NCI-H2227 (cell line): Measurements from ENCODE around the gene PNN.
"Not testable (repeated sequence)": the region's sequence is repeated elsewhere in the genome, so short reads cannot be mapped to it uniquely, and the experiment has no call there.

Experiments used
- DNase-seq: peaks from one replicate; lab custom pipeline; 2025; ENCODE audit not compliant: unreplicated experiment; lab: John Stamatoyannopoulos, UW

The PNN gene

DNA sequence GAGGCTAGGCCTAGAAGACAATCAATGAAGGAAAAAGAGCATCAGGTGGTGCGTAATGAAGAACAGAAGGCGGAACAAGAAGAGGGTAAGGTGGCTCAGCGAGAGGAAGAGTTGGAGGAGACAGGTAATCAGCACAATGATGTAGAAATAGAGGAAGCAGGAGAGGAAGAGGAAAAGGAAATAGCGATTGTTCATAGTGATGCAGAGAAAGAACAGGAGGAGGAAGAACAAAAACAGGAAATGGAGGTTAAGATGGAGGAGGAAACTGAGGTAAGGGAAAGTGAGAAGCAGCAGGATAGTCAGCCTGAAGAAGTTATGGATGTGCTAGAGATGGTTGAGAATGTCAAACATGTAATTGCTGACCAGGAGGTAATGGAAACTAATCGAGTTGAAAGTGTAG is 5.5 kb downstream of the PNN start:
- DNase-seq: no peak

DNA sequence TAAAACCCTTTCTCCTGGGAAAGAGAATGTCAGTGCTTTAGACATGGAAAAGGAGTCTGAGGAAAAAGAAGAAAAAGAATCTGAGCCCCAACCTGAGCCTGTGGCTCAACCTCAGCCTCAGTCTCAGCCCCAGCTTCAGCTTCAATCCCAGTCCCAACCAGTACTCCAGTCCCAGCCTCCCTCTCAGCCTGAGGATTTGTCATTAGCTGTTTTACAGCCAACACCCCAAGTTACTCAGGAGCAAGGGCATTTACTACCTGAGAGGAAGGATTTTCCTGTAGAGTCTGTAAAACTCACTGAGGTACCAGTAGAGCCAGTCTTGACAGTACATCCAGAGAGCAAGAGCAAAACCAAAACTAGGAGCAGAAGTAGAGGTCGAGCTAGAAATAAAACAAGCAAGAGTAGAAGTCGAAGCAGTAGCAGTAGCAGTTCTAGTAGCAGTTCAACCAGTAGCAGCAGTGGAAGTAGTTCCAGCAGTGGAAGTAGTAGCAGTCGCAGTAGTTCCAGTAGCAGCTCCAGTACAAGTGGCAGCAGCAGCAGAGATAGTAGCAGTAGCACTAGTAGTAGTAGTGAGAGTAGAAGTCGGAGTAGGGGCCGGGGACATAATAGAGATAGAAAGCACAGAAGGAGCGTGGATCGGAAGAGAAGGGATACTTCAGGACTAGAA is 6.1 kb downstream of the PNN start:
- no peak for DNase-seq

DNA sequence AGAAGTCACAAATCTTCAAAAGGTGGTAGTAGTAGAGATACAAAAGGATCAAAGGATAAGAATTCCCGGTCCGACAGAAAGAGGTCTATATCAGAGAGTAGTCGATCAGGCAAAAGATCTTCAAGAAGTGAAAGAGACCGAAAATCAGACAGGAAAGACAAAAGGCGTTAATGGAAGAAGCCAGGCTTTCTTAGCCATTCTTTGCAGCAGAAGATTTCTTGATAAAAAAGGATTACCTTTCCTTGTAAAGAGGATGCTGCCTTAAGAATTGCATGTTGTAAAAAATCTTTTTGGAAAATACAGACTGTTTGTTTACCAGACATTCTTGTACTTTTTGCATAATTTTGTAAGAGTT is 6.6 kb downstream of the PNN start:
- no peak for DNase-seq

DNA sequence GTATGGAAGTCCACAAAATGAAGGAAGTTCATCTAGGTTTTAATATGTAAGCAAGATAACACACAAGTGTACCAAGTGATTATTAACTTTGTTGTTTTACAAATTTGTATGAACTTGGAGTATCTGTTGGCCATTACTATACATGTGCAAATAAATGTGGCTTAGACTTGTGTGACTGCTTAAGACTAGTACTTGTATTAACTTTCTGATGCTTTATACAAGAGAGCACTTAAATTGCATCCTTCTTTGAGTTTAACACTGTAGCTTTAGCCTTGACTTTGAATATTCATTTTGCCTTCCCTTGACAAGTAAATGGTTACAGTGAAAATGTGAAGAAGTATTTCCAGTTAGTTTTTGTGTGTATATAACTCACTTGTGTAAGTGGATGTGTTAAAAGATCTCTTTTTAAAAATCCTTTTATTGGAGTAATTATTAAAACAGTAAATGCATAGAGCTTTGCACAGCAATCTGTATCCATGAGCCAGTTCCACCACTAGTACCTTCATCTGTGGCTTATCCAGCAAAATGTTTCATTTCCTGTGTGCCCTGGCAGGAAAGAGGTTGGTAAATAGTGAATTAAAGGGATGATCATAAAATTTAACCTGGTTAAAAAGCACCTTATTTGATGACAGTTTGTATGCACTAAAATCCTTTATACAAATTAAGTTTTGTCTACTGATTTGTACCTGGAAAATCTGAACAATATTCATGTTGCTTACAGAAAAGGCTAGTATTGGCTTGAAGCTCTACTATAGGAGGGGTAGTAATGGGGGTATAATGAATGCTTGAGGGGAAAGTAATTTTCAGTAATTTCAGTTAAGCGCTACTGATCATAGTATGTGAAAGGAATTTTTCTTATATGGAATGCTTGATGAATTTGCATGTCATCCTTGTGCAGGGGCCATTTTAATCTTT is 8.0 kb downstream of the PNN start:
- DNase-seq: no peak

DNA sequence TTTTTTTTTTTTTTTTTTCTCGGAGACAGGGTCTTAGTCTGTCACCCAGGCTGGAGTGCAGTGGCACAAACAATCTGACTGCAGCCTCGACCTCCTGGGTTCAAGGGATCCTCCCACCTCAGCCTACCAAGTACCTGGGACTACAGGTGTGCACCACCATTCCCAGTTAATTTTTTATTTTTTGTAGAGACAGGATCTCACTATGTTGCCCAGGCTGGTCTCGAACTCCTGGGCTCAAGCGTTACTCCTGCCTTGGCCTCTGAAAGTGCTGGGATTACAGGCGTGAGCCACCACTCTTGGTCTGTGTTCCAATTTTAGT is 8.6 kb downstream of the PNN start:
- DNase-seq: not testable (repeated sequence)

DNA sequence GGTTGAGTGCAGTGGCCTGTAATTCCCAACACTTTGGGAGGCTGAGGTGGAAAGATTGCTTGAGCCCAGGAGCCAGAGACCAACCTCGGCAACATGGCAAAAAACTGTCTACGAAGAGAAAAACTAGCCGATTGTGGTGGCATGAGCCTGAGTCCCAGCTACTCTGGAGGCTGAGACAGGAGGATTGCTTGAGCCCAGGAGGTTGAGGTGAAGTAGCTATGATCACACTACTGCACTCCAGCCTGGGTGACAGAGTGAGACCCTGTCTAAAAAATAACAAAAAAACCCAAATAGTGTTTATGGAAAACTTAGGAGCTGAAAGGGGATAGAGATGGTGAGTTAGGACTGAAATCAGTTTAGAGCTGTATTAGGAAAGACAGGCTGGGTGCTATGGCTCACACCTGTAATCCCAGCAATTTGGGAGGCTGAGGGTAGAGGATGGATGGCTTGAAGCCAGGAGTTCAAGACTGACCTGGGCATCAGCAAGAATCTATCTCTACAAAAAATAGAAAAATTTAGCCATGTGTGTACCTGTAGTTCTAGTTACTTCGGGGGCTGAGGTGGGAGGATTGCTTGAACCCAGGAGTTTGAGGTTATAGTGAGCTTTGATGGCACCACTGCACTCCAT is 9.7 kb downstream of the PNN start:
- DNase-seq: no peak

DNA sequence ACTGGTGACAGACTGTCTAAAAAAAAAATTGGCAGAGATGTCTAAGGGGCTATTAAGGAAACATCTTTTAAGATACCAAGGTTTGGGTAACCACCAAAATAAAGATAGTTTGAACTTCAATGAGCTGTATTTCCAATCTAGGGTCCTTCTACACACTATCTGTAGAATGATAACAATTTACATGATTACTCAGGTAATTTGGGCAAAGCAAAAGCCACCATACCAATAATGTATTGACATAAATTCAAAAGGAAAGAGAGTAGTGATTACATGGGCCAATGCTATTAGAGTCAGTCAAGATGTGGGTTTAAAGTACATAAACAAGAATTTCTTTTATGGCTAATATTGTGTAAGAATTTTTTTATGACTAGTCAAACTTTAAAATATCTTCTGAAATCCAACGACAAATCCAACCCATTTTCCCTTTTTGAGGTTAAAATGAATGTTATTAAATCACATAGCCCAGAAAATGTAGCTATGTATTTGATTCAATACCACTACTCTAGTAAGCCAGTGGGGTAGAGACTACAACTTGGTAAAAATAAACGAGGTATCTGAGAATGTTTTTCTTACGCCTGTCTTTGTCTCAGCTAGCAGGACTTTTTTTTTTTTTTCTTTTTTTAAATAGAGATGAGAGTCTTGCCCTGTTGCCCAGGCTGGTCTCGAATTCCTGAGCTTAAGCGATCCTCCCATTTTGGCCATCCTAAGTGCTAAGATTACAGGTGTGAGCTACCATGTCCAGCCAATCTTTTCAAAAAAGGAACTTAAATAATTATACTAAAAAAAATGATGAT is 10.4 kb downstream of the PNN start:
- DNase-seq: no peak

DNA sequence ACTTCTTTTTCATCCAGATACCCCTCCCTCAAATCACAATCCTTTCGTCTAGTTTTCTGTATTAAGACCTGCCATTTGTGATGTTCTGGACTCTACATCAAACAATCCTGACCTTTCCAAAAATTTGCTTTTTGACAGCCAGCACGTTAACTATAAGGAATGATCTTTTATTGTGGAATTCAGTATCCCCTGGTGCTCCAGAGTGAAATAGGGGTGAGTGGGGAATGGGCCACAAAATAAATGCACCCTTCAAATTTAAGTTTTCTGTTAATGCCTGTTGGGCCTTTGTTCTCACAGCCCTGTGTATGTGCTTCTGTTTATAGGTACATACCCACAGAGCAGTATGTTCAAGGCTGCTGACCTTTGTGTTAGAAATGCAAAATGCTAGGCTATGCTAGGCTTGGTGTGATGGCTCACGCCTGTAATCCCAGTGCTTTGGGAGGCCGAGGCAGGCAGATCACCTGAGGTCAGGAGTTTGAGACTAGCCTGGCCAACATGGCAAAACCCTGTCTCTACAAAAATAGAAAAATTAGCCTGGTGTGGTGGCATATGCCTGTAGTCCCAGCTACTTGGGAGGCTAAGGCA is 12.0 kb downstream of the PNN start:
- DNase-seq: no peak

DNA sequence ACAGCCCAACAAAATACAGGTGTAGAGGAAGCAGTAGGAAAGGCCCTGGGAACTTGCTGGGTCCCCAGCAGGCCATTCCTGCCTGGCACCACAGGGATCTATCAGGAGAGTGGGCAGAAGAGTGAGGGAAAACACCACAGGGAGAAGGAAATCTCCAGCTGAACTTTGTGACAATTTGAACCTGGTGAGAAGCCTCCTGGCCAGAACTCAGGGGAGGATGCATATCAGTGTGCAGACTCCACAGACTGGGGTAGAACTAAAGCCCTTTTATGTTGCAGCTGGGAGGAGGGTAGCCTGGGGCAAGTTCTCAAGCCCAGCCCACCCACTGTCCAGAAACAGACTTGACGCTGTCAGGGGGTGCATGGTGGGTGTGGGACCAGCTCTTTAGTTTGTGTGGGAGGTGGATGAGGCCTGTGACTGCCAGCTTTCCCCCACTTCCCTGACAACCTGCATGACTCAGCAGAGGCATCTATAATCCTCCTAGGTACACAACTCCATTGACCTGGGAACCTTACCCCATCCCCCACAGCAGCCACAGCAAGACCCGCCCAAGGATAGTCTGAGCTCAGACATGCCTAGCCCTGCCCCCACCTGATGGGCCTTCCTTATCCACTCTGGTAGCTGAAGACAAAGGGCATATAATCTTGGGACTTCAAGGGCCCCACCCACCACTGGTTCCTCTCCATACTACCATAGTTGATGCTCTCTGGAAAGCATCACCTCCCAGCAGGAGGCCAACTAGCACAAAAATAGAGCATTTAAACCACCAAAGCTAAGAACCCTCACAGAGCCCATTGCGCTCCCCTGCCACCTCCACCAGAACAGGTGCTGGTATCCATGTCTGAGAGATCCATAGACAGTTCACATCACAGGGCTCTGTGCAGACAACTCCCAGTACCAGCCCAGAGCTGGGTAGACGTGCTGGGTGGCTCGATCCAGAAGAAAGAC is 28.9 kb downstream of the PNN start:
- no peak for DNase-seq

DNA sequence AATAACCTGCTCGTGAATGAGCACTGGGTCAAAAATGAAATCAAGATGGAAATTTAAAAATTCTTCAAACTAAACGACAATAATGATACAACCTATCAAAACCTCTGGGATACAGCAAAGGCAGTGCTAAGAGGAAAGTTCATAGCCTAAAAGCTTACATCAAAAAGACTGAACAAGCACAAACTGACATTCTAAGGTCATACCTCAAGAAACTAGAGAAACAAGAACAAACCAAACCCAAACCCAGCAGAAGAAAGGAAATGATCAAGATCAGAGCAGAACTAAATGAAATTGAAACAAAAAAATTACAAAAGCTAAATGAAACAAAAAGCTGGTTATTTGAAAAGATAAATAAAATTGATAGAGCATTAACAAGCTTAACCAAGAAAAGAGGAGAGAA is 32.4 kb downstream of the PNN start:
- DNase-seq: not testable (repeated sequence)

DNA sequence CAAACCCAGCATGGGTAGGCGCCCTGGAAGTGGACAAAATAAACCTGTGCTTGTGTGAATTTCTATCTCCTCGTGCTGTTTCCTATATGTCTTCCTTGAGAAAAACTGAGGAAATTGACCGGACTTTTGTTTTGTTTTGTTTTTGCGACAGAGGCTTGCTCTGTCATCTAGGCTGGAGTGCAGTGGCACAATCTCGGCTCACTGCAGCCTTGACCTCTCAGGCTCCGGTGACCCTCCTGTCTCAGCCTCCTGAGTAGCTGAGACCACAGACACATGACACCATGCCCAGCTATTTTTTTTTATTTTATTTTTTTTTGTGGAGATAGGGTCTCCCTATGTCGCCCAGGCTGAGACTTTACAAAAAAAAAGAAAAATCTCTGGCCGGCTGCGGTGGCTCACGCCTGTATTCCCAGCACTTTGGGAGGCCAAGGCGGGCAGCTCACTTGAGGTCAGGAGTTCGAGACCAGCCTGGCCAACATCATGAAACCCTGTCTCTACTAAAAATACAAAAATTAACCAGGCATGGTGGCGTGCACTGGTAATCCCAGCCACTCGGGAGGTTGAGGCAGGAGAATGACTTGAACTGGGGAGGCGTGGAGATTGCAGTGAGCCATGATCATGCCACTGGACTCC is 36.2 kb downstream of the PNN start:
- no peak for DNase-seq

DNA sequence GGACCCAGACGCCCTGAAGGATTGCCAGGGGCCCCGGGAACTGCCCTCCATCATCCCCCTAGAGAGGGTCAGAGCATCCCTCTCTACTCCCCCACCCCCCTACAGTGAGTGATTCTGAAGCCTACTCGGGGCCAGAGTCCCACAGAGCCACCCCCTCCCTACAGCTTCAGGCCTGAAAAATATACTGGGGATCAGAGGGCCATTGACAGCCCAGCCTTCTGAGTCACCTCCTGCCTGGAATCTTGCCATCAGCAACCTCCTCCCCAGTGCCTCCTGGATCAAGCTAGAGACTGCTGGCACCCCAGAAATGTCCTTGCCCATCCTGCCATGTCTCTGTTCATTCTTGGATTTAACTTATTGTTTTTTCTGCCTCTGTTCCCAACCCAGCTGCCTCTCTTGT is 37.0 kb downstream of the PNN start:
- DNase-seq: no peak

DNA sequence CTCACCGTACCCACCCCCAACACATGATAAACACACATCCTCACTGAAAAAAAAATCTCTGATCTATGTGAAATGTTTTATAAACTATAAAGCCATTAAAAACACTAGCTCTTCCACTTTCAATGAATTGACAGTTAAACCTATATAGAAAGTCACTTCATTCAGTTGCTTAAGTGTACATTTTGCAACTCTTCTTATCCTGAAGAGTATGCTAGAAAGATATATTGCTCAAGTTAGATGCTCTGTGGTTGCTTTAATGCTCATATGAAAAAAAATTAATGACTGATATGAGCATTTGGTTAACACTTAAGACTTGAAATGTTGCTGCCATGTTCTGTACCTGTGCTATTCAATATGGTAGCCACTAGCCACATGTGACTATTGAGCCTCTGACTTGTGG is 37.6 kb downstream of the PNN start:
- no peak for DNase-seq

DNA sequence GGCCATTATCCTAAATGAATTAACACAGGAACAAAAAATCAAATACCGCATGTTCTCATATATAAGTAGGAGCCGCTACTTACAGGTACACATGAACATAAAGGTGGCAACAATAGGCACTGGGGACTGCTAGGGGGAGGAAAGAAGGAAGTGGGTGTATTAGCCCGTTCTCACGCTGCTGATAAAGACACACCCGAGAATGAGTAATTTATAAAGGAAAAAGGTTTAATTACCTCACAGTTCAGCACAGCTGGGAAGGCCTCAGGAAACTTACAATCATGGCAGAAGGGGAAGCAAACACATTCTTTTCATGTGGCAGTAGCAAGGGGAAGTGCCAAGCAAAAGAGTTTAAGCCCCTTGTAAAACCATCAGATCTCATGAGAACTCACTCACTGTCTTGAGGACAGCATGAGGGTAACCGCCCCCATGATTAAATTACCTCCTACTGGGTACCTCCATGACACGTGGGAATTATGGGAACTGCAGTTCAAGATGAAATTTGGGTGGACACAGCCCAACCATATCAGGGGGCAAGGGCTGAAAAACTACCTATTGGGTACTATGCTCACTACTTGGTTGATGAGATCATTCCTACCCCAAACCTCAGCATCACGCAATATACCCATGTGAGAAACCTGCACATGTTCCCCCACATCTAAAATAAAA is 42.3 kb downstream of the PNN start:
- no peak for DNase-seq

DNA sequence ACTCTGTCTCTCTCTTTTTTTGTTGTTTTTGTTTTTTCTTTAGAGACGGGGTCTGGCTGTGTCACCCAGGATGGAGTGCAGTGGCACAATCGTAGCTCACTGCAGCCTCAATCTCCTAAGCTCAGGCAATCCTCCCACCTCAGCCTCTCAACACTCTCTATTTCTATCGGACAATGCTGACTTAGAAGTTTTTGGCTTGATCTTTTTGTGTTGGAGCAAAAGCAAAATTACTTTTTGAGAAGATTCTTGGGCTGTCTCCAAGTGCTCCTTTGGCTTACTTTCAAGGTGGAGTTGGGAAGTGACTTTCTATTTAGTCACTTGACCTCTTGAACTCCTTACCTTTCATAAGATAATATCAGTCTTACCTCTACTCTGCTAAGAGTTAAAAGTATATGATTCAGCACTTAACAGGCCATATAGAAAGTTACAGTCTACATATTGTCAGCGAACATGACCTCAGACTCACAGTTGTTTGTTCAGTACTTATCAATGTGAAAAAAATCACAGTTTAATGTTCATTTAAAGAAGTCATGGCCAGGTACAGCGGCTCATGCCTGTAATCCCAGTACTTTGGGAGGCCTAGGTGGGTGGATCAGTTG is 43.2 kb downstream of the PNN start:
- no peak for DNase-seq

DNA sequence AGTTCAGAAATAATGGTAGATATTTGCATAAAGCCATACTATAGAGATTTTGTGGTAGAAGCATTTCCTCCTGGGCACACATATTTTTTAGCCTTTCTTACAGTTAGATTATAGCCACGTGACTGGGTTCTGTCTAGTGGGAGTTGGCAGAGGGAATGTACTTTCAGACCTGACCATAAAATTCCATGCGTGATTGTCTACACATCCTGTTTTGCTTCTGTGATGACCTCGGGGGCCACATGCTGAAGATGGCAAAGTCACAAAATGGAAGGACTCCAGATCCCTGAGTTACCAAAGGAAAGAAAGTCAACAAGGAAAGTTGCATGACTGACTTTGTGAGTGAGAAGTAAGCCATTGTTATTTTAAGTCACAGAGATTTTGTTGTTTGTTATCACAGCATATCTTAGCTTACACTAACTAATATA is 44.0 kb downstream of the PNN start:
- no peak for DNase-seq

DNA sequence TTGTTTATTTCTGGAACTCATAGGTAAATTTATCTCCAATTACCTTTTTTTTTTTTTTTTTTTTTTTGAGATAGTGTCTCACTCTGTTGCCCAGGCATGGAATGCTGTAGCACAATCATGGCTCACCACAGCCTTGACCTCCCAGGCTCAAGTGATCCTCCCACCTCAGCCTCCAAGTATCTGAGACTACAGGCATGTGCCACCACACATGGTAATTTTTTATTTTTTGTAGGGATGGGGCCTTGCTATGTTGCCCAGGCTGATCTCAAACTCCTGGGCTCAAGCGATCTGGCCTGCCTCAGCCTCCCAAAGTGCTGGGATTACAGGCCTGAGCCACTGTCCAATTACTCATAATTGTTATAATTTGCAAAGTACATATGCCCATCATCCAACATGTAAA is 45.4 kb downstream of the PNN start:
- not testable (repeated sequence) for DNase-seq

DNA sequence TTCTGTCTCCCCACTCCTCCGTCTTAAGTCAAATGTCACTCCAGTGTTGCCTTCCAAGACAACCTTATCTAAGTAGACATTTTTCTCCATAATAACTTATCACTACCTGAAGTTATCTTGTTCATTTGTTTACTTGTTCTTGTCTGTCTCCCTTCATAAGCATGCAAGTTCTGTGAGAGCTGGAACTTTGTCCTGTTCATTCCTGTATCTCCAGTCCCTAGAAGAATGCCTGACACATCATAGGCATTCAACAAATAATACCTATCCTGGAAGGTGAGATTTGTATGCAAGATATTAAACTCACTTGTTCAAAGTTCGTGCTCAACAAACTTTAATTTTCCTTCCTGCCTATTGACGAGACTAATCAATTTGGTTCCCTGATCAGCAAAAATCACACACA is 53.0 kb downstream of the PNN start:
- no peak for DNase-seq
